GM19438 (cell line): ENCODE measurements around the gene COL20A1.
"Not testable (repeated sequence)": the region's sequence is repeated elsewhere in the genome, so short reads cannot be mapped to it uniquely, and the experiment has no call there.

Experiments used
- ATAC-seq: cut with Tn5 transposase; IDR thresholded peaks from one replicate; pipeline ENCODE4 v1.9.1; 2021; ENCODE audit warnings: low read depth; ENCODE audit not compliant: unreplicated experiment

The COL20A1 gene

DNA sequence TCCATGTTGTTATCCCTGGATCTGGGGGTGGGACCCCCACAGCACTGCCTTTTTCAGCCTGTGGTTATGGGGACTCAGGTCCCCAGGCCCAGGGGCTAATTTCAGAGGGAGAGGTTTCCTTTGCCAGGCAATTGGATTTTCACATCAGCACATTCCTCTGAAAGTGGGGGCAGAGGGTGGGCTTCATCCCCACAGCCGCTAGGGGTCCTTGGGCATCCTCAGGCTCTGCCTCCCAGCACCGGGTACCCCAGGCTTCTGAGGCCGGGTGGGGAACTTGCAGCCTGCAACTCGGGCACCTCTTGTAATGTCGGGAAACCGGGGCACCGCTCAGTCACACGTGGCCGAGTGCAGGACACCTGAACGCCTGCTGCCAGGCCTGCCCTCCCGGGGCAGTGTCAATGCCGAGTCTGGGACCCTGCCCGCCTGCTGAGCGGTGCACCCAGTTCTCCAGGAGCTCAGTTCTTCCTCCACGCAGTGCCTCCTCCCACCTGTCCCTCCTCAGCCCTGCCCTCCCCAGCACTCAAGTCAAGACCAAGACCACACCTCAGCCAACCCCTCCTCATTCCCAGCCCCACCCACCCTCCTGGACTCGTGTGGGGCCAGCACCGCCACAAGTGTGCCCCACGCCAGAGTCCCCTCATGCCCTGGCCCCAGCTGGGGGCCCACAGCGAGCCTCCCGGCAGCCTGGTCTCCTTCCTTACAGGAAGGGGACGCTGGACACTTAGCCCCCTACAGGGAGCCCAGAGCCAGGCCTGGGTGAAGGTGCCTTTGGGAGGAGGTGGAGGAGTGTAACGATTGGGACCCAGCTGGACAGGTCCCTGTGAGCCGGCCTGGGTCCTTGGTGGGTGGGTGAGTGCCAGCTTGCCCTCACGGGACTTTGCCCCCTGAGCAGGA lies 77.0 kb downstream of the COL20A1 start:
- ATAC-seq: no peak

DNA sequence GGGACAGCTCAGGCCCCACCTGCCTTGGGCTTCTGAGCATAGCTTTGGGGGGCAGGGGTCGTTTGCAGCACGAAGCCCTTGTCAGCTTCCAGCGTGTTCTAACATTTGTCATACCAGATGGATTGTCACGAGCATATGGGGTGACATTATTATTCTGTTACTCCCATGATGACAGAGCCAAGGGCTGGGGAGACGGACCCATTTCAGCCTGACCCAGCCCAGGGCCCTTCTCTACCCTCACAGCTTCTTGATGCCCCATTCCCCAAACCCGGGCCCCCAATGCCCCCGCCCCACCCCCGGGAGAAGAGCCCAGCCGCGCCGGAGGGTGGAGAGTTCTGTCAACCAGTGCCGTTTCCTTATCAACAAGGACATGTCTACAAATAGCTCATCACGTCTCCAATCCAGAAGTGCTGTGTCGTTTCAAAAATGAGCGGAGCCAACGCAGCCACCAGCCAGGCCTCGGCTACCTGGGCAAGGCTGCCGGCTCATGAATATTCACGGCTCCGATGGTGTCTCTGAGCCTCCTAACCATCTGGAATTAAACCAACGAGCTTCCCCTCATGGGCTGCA lies 77.7 kb downstream of the COL20A1 start:
- ATAC-seq: no peak

DNA sequence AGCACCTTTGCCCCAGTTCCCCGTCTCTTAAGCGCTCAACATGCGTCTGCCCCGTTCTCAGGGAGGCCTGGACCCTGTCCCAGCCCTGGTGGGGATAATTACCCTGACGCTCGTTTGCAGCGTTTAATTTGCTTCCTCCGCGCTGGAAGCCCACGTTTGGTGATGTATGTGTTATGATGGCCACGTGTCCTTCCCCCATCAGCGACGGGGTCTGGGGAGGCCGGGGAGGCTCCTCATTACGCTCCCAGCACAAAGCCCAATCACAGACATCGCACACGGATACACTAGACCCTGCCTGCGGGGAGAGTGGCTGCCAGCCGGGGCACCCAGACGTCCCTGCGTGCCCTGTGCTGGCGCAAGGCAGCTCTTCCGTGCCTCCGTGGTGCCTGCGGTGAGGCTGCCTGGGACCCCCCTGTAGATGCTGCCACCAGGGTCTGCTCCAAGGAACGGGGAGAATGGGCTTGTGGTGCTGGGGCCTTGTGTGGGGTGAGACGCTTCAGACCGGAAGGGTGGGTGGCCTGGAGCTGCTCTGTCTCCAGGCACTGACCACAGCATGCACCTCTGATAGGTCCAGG lies 78.4 kb downstream of the COL20A1 start:
- ATAC-seq: no peak

DNA sequence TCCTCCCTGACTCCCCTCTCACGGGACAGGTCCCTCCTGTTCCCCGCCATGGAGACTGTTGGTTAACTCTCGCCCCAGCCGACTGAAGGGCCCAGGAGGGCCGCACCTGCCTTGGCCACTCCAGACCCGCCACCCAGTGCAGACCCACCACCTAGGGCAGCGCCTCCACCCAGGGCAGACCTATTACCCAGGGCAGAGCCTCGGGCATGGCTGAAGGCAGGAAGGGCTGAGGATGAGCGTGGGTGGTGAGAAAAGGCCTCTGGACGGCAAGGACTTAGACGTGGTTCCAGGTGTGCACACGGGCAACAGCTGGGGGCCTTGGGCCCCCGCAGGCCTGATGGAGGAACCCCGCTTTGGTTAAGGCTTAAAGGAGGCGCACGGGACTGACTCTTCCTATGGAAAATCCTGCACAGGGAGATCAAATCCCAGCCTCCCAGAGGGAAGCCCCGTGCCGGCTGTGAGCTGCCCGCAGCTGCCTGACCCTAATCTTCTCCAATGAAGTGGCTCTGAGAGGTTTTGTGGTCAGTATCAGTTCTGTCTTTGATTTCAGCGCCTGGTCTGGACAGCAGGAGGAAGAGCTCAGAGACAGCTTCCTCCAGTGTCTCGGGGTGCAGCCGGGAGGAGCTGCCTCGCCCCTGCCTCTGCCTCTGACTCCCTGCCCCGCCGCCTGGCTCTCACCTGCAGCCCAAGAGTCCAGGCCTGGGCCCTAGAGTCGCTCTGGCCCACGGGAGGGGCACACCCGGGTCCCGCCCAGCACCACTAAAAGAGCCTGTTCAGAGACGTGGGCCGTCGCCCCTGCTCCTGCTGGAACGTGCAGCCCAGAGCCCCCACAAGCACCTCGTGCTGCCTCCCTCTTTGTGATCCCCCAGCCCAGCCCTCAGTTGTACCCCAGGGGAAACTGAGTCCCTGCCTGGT lies 80.2 kb downstream of the COL20A1 start:
- no peak for ATAC-seq

DNA sequence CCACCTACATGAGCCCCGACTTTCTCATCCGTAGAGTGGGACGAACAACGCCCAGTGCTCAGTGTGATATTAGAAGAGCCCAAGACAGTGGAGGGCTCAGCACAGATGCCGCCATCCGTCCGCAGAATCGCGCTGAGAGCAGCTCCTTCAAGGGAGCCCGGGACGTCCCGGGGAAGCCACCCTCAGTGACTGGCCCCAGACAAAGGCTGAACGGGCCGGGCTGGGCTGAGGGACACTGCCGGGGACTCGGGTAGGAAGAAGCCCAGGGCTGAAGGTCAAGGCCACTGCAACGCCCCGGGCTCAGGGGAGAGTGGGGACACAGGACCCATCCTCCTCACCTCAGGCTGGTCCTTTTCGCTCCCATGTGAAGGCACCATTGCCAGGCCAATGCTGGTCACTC lies 81.0 kb downstream of the COL20A1 start:
- no peak for ATAC-seq

DNA sequence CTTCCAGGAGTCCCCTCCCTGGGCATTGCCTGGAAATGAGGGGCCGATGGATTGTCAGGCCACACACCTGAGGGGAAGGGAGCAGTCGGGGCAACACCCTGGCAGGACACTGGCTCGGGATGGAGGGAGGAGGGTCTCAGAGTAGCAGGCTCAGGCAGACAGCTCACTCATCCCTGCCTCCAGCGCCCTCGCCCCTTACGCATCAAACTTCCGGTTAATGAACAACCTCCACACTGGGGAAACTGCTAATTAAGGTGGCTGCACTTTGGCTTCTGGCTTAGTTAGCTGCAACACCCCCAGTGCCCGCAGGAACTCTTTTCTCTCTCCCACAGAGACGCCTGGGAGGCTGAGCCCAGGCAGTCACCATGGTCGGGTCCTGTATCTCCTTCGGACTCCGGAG lies 81.5 kb downstream of the COL20A1 start:
- no peak for ATAC-seq

DNA sequence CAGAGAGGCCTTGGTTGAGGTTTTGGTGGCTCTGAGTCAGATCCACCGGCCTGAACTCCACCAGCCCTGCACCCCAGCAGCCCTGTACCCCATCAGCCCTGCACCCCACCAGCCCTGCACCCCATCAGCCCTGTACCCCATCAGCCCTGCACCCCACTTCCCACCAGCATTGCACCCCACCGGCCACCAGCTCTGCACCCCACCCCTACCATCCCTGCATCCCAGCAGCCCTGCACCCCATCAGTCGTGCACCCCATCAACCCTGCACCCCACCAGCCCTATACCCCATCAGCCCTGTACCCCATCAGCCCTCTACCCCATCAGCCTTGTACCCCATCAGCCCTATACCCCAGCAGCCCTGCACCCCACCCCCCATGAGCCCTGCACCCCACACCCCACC lies 82.5 kb downstream of the COL20A1 start:
- ATAC-seq: no peak

DNA sequence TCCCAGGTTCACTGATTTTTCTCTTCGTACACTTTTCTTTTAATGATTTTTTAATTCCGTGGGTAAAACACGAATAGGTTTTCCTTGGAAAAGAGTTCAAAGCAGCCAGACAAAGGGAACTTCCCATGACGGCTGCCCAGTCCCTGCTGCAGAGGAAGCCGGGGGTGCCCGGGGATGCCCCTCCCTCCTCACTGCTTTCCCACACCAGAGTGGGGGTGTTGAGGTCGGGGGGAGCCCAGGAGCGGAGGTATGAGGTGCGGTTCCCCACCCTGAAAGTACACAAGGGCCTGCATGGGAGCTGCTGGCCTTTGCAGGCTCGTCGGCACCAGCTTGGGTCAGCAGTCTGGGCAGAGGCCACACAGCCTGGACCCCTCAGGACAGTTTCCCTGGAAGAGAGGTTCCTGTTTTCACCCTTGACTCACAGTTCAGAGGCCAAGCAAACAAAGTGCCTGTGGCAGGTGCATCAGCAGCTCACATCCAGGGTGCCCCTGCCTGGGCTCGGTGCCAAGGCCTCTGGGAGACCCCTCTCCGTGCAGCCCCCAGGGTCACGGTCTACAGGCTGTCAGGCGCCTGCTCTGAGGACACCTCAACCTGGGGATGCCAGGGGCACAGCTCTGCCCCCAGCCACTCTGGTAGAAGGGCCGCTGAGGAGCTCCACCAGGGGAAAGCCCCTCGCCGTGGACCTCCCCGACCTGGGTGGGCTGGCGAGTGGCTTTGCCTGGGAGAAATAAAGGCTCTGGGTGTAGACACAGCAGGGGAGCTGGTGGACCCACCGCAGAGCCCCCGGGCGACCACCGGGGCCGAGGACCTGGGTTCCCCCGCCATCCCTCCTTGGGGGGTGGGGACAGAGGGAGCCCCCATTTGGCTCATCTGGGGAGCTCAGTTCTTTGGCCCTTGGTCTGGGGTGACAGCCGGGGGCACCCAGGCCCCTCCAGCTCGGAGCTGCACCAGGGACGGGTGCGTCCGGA lies 83.6 kb downstream of the COL20A1 start:
- ATAC-seq: no peak

DNA sequence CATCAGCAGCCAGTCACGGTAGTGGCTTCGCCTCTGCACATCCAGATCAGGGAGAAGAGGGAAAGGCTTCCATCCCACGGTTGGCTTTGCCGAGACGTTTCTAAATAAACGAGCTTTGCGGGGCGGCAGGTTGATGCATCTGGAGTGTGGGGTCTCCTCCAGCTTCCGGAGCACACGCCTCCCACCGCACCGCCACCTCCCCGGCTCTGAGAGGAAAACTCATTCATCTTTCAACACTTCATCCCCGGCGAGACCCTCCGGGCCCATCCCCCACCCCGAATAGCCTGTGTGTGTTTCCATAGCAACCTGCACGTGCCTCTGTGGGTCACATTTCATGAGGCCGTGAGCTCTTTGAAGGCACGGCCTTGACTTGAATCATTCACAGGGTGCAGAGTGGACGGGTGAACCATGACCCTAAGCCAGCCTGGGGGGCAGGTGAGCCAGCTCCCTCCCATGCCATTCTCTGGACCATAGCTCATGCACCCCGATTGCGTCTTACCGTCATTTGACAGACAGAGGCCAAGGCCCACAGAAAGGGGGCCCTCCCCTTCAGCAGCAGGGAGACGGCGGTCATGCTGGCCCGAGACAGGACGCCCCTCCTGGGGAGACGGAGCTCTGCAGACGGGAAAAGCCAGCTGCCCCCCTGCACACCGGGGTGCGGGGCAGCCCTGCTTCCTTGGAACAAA lies 84.4 kb downstream of the COL20A1 start:
- ATAC-seq: no peak

DNA sequence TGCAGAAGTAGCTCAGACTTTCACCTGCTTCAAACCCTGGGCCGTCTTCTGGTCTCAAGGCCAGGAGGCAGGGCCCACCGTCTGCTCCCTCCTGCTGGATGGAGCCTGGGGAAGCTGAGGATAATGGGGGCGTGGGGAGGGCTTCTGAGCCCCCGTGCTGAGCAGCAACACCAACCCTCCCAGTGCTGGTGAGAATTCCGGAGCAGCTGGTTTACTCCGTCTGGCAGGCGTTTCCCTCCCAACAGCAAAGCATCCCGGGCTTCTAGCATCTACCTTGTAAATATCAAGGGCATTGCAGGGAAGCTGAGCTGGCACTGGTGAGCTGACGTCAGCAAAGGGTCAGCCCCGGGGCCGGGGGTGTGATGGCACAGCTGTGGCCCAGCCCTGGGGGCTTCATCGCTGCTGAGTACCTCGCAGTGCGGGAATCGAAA lies 85.0 kb downstream of the COL20A1 start:
- ATAC-seq: no peak

DNA sequence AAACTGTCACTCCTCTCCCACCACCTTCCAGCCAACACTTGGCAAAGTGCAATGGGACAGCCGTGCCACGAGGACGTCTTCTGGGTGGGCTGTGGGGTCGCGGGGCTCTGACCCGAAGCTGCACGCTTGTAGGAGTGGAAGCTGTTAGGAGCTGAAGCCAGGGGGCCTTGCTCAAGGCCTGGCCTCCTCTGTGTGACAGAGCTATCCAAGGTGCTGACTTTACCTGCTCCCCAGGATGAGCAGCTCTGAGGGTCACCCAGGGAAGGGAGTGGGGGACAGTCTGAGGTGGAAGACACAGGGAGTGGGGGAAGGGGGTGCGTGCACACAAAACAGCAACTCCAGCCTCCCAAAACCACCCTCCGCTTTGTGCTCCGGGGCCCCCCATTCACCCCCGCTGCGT lies 85.6 kb downstream of the COL20A1 start:
- no peak for ATAC-seq

DNA sequence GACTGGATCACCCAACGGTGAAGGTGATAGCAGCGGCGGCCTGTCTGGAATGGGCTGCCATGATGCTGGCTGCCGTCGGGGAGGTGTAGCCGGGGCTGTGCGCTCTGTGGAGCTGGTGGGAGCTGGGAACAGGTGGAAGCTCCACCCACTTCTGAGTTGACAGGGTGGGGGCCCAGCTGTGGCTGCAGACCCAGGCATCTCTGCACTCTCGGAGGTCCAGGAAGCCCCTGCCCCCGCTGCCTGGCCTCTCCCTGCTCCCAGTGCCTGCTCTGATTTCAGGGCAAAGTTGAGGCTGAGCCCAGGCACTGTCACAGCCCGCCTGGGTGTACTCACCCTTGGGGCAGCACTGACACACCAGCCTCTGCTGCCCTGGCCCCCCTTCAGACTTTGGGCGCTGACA lies 86.3 kb downstream of the COL20A1 start:
- ATAC-seq: no peak

DNA sequence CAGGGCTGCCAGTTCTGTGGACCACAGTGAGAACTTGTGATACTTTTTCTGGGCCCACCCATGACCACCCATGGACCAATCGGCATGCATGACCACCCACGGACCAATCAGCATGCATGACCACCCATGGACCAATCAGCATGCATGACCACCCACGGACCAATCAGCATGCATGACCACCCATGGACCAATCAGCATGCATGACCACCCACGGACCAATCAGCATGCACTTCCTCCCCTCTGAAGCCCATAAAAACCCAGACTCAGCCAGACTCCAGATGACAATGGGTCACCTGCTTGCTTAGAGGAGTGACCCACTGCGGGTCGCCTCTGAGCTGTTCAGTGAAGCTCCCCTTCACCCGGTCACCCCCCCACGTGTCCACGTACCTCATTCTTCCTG lies 86.9 kb downstream of the COL20A1 start:
- not testable (repeated sequence) for ATAC-seq

DNA sequence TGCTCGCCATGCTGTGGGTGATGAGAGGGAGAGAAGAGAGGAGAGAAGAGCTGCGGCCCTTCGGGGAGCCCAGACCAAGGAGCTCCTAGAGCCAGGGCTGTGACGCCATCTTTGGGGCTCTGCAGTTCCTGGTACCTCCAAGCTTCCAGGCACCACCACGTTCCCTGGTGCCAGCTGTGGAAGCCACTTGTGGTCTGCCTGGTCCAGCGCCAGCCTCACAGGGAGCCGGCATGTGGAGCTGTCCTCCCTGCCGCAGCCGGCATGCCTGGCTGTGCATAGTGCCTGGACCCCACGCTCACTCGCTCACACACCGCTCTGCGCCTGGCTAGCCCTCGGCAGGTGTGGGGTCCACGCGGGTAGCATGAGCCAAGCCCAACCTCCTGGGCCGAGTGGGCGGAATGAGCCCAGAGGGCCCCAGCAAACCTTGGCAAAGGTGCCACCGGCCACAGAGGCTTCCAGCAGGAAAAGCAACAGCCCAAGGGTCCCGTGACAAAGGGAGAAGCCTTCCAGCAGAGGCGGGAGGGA lies 87.4 kb downstream of the COL20A1 start:
- ATAC-seq: no peak

DNA sequence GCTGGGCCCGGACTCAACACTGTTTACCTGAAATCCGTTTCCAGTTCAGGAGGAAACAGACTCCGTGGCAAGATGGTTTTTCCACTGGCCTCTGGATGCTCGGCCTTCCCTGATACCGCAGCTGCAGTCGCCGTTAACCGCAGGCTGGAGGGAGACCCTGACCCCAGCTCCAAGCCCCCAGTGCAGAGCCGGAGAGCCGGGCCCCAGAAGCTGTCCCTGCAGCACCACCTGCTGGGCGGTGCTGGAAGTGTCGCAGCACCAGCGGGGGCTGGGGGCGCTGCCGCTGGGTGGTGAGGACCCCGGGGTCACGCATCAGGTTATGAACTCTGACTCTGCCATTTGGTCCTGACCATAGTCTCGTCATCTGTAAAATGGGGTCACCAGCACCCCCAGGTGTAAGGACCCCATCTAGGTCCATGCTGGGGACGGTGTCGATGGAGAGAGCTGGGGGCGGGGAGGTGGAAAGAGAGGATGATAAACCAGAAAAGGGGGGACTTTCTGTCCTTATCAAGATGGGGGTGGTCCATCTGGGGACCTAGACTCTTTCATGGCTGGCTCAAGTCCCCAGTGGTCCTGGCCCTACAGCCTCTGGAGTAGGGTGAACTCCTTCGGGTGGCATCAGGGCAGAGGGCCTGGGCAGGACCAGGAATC lies 88.9 kb downstream of the COL20A1 start:
- ATAC-seq: no peak

DNA sequence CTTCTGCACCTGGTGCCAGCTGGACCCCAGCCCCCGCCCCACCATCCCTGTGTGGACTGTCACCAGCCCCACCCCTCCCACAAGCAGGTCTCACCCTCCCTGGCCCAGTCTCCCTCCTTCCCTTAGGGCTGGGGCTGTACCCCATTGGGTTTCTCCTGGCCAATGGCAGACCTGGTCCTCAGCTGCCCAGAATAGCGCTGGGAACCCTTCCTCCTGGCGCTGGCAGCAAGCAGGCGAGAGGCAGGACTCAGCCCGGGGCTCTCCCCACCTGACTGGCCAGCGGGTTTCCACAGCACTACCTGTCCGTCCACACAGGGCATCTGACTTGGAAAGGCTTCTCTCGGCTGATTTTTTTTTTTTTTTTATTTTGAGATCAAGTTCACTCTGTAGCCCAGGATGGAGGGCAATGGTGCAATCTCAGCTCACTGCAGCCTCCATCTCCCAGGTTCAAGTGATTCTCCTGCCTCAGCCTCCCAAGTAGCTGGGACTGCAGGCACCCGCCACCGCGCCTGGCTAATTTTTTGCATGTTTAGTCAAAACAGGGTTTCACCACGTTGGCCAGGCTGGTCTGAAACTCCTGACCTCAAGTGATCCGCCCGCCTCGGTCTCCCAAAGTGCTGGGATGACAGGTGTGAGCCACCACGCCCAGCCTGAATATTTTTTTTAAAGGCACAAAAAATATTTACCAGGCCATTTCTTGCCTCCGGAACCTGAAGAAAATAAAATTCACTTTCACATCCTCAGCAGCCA lies 89.7 kb downstream of the COL20A1 start:
- ATAC-seq: no peak

DNA sequence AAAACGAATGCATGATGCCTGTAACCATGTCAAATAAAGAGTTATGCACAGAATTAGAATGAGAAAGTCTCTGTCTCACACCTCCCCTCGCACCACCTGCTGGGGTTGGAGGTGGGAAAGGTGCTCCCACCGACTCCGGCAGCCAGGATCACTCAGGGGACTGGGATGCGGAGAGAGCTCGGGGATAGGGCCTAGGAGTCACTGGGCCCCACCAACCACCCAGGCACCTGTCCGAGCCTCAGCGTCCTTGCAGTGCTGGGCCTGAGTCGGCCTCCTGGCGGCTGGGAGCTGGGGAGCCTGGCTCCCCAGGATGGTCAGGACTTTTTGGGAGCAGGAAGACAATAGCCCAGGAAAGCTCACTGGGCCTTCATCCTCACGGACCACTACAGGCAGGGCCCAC lies 90.6 kb downstream of the COL20A1 start:
- no peak for ATAC-seq

DNA sequence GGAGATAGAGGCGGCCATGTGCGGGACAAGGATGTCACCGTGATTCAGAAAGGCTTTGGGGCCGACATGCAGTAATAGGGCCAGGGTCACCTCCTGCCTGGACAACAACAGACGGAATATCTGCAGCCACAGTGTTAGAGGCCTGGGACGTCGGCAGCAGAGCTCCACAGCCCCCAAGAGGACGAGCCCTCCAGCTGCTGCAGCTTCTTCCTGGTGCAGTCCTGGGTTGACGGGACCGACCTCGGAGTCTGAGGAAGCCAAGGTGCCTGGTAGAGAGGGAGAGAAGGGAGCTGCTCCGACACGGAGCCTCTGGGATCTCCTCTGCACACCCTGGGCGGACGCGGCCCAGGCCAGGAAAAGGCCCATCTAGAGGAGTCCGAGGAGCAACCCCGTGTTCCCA lies 91.3 kb downstream of the COL20A1 start:
- no peak for ATAC-seq
